Measurements from ENCODE around the gene DYTN. TPM values are rescaled to one million over a fixed set of nuclear protein-coding genes. Genes with fewer than 3 reads are reported as not detected.
A peak's percentile ranks its signal among the peaks of the same experiment; 100 is the strongest.

Gene DYTN
- total RNA-seq, 1 experiment from 2014 or later = not detected

GRCh38 chr2:206626108-206626507, 92.1 kb downstream of the DYTN start:
- Mint-ChIP-seq H3K36me3 (no peaks in the 10 kb centered on the region), H3K4me1 (peaks cover 9% of the 10 kb centered on the region), H3K27ac (no peak overlapping the region), H3K27me3 (ENCODE audit: low read depth) (no peaks in the 10 kb centered on the region), H3K4me3 (no peak overlapping the region), H3K9me3 (no peaks in the 10 kb centered on the region)
- POLR2A ChIA-PET = interaction anchor here (0.6 kb wide), 1 partner anchor 221 kb away, joined by 5 read pairs; no protein-coding TSS in a partner anchor
- no peak for TF ChIP-seq SP1 (CRISPR knock-in tag; conservative IDR thresholded peaks at IDR 0.05)
- TF ChIP-seq MXD4 (CRISPR knock-in tag; IDR thresholded peaks at IDR 0.05; ENCODE audit: borderline replicate concordance) = no peak
- no peak for TF ChIP-seq ZSCAN18 (CRISPR knock-in tag; IDR thresholded peaks at IDR 0.05)
- TF ChIP-seq STAT6 (CRISPR knock-in tag; conservative IDR thresholded peaks at IDR 0.05; ENCODE audit: low read depth) = no peak
- TF ChIP-seq JAZF1 (CRISPR knock-in tag; IDR thresholded peaks at IDR 0.05) = no peak
- TF ChIP-seq HMGA2 (CRISPR knock-in tag; IDR thresholded peaks at IDR 0.05) = no peak
- TF ChIP-seq RORB (CRISPR knock-in tag; IDR thresholded peaks at IDR 0.05) = no peak
- TF ChIP-seq IRF2 (CRISPR knock-in tag; IDR thresholded peaks at IDR 0.05; ENCODE audit: borderline replicate concordance, low read depth) = no peak
- no peak for TF ChIP-seq ATF3 (CRISPR knock-in tag; conservative IDR thresholded peaks at IDR 0.05)
- no peak for TF ChIP-seq AR (CRISPR knock-in tag; IDR thresholded peaks at IDR 0.05)
- no peak for TF ChIP-seq MAX (CRISPR knock-in tag; IDR thresholded peaks at IDR 0.05)
- TF ChIP-seq TCF7 (CRISPR knock-in tag; IDR thresholded peaks at IDR 0.05; ENCODE audit: low read depth) = no peak
- TF ChIP-seq IRF1 (CRISPR knock-in tag; IDR thresholded peaks at IDR 0.05) = no peak
- TF ChIP-seq ZNF532 (CRISPR knock-in tag; IDR thresholded peaks at IDR 0.05; ENCODE audit: borderline replicate concordance) = no peak
- TF ChIP-seq ZMAT4 (CRISPR knock-in tag; IDR thresholded peaks at IDR 0.05) = no peak
- TF ChIP-seq E2F1 (CRISPR knock-in tag; IDR thresholded peaks at IDR 0.05) = no peak
- no peak for TF ChIP-seq ELF4 (CRISPR knock-in tag; IDR thresholded peaks at IDR 0.05; ENCODE audit: low read depth)
- TF ChIP-seq KAT7 (CRISPR knock-in tag; IDR thresholded peaks at IDR 0.05; ENCODE audit: borderline replicate concordance) = no peak
- no peak for TF ChIP-seq ESRRA (CRISPR knock-in tag; IDR thresholded peaks at IDR 0.05; ENCODE audit: borderline replicate concordance)
- TF ChIP-seq ZBTB43 (CRISPR knock-in tag; IDR thresholded peaks at IDR 0.05) = no peak
- DNase-seq (ENCODE audit: low spot score) (no peak), ATAC-seq (peak; percentile 41)
- CTCF ChIA-PET = interaction anchor here (1.2 kb wide), 1 partner anchor 16 kb away, joined by 3 read pairs; the partner anchor contains the start of gene FAM237A
